HepG2 (cell line): ENCODE data around the gene TOB1. TPM values are rescaled to one million over a fixed set of nuclear protein-coding genes. Genes with fewer than 3 reads are reported as not detected.

Source experiments
- ARID4A ChIP-seq: sonication (generic); formaldehyde crosslinking; IDR thresholded peaks from 2 replicates; pipeline ENCODE4 v1.5.0; 2020; ENCODE audit warnings: mild to moderate bottlenecking, missing genetic modification reagents, borderline replicate concordance
- BCLAF1 ChIP-seq: fragments of 450-650 bp; IDR thresholded peaks from 2 replicates; pipeline ENCODE4 v1.6.1; 2017; ENCODE audit warnings: mild to moderate bottlenecking
- GTF3A ChIP-seq: sonication (generic); formaldehyde crosslinking; conservative IDR thresholded peaks from 2 replicates; pipeline ENCODE4 v1.4.0; 2020; ENCODE audit warnings: mild to moderate bottlenecking, missing genetic modification reagents
- KDM5A ChIP-seq: fragments of 200-600 bp; sonication (generic); IDR thresholded peaks from 2 replicates; pipeline ENCODE4 v1.7.0; 2018; ENCODE audit warnings: antibody characterized with exemption, mild to moderate bottlenecking, low read length, borderline replicate concordance
- KDM6A ChIP-seq: IDR thresholded peaks from 2 replicates; pipeline ENCODE4 v1.6.1; 2016; ENCODE audit warnings: low read depth
- MED8 ChIP-seq: sonication (generic); formaldehyde crosslinking; IDR thresholded peaks from 2 replicates; pipeline ENCODE4 v1.8.1; 2023; ENCODE audit warnings: mild to moderate bottlenecking, missing genetic modification reagents; ENCODE audit not compliant: insufficient replicate concordance
- MIXL1 ChIP-seq: IDR thresholded peaks from 2 replicates; pipeline ENCODE4 v1.6.1; 2016
- MLLT10 ChIP-seq: sonication (generic); formaldehyde crosslinking; IDR thresholded peaks from 2 replicates; pipeline ENCODE4 v1.4.0; 2020; ENCODE audit warnings: missing genetic modification reagents
- RORA ChIP-seq: sonication (generic); formaldehyde crosslinking; IDR thresholded peaks from 2 replicates; pipeline ENCODE4 v1.5.0; 2020; ENCODE audit warnings: mild to moderate bottlenecking, missing genetic modification reagents, moderate library complexity
- TAF1 ChIP-seq: sonication (generic); formaldehyde crosslinking; IDR thresholded peaks from 2 replicates; pipeline ENCODE4 v1.4.0; 2020; ENCODE audit warnings: missing genetic modification reagents
- TOE1 ChIP-seq: sonication (generic); formaldehyde crosslinking; IDR thresholded peaks from 2 replicates; pipeline ENCODE4 v1.4.0; 2020; ENCODE audit warnings: mild to moderate bottlenecking, missing genetic modification reagents
- ZBTB10 ChIP-seq: sonication (generic); formaldehyde crosslinking; IDR thresholded peaks from 2 replicates; pipeline ENCODE4 v1.4.0; 2020; ENCODE audit warnings: missing genetic modification reagents, borderline replicate concordance
- ZFP36L2 ChIP-seq: sonication (generic); formaldehyde crosslinking; IDR thresholded peaks from 2 replicates; pipeline ENCODE4 v1.4.0; 2020; ENCODE audit warnings: missing genetic modification reagents
- ZMAT5 ChIP-seq: sonication (generic); formaldehyde crosslinking; IDR thresholded peaks from 2 replicates; pipeline ENCODE4 v1.5.0; 2020; ENCODE audit warnings: mild to moderate bottlenecking, low read depth, missing genetic modification reagents, borderline replicate concordance
- ZNF251 ChIP-seq: sonication (generic); formaldehyde crosslinking; IDR thresholded peaks from 2 replicates; pipeline ENCODE4 v1.9.0; 2021; ENCODE audit warnings: mild to moderate bottlenecking, missing genetic modification reagents
- ZNF432 ChIP-seq: sonication (generic); formaldehyde crosslinking; IDR thresholded peaks from 2 replicates; pipeline ENCODE4 v1.5.0; 2020; ENCODE audit warnings: missing genetic modification reagents, mild to moderate bottlenecking, borderline replicate concordance
- ZNF800 ChIP-seq: sonication (generic); formaldehyde crosslinking; IDR thresholded peaks from 2 replicates; pipeline ENCODE4 v1.4.0; 2020; ENCODE audit warnings: missing genetic modification reagents
- ZSCAN29 ChIP-seq: sonication (generic); formaldehyde crosslinking; conservative IDR thresholded peaks from 2 replicates; pipeline ENCODE4 v1.4.0; 2020; ENCODE audit warnings: mild to moderate bottlenecking, missing genetic modification reagents
- polyA plus RNA-seq, 8 experiments: library from polyadenylated mRNA; depleted of rRNA in 3 of 8; stranded (reverse) in 7 of 8; unstranded in 1 of 8; fragments of >200 nt; fragmentation: Illumina TruSeq in 4 of 8; extraction: Trizol in 4 of 8; gene quantifications; 2 replicates each; pipeline versions ENCODE4 v1.2.1 to v1.2.3, GENCODE V29; 2011 to 2016; ENCODE audit warnings: low read depth in 4 of 8, missing spikeins in 1 of 8, mixed read lengths in 1 of 8; ENCODE audit not compliant: insufficient read depth in 1 of 8
- total RNA-seq, 5 experiments: library from RNA; depleted of rRNA; stranded (reverse); fragments of >200 nt; fragmentation: Illumina TruSeq; extraction: Trizol; gene quantifications; 2 replicates each; pipeline ENCODE4 v1.2.3, GENCODE V29; 2016; ENCODE audit warnings: low read depth in 1 of 5

Gene TOB1
- total and polyA plus RNA-seq, 2 of the 13 experiments (the other 11 are each of a cell fraction or from before 2014, with no cell fraction given), result 21.9 to 57.7 TPM

GRCh38 chr17:50855708-50856330, 10.3 kb downstream of the TOB1 start (continued):
- no peak for TF ChIP-seq BCLAF1
- TF ChIP-seq KDM5A, result no peak
- no peak for TF ChIP-seq RORA (CRISPR knock-in tag)
- no peak for TF ChIP-seq ZBTB10 (CRISPR knock-in tag)
- no peak for TF ChIP-seq MED8 (CRISPR knock-in tag)
- no peak for TF ChIP-seq TOE1 (CRISPR knock-in tag)
- no peak for TF ChIP-seq TAF1
- TF ChIP-seq MLLT10 (CRISPR knock-in tag), result no peak
- no peak for TF ChIP-seq ZNF251 (CRISPR knock-in tag)
- no peak for TF ChIP-seq GTF3A (CRISPR knock-in tag)
- no peak for TF ChIP-seq ZNF432 (CRISPR knock-in tag)
- no peak for TF ChIP-seq ZSCAN29 (CRISPR knock-in tag)
- no peak for TF ChIP-seq ZMAT5 (CRISPR knock-in tag)
- TF ChIP-seq ARID4A, result no peak
- TF ChIP-seq MIXL1 (CRISPR knock-in tag), result peak; percentile 39; the same call in 1 of the 2 replicates
- TF ChIP-seq KDM6A (CRISPR knock-in tag), result 0 out of 2 replicates have a peak, but pooled peaks have one; percentile 46
- no peak for TF ChIP-seq ZNF800 (CRISPR knock-in tag)
- TF ChIP-seq ZFP36L2, result no peak
